Transverse colon (tissue), 4 donors: ENCODE results near the gene FBXO34. TPM values are rescaled to one million over a fixed set of nuclear protein-coding genes. Genes with fewer than 3 reads are reported as not detected.

Experiments used
- DNase-seq: peaks from one replicate; pipeline ENCODE4 v3.0.0-alpha.2; 2019
- H3K27ac ChIP-seq, 4 donors: fragments of 200-600 bp; sonication (generic); 2 replicates each; pipeline ENCODE4 v1.5.1; 2016 to 2018; ENCODE audit warnings: inconsistent platforms in 4 of 4
- H3K27me3 ChIP-seq: fragments of 200-600 bp; sonication (generic); 2 replicates; pipeline ENCODE4 v1.5.1; 2017; ENCODE audit warnings: inconsistent platforms
- H3K36me3 ChIP-seq, 4 donors: fragments of 200-600 bp; sonication (generic); 2 replicates each; pipeline ENCODE4 v1.5.1; 2017 to 2019; ENCODE audit warnings: inconsistent platforms in 4 of 4
- H3K4me1 ChIP-seq, 4 donors: fragments of 200-600 bp; sonication (generic); 2 replicates each; pipeline ENCODE4 v1.5.1; 2017 to 2020; ENCODE audit warnings: inconsistent platforms in 4 of 4
- H3K4me3 ChIP-seq, 4 donors: fragments of 200-600 bp; sonication (generic); 1 replicate in 1 of 4; 2 replicates in 3 of 4; pipeline versions ENCODE4 v1.5.1 to v1.6.1; 2017 to 2019; ENCODE audit warnings: inconsistent platforms in 4 of 4
- H3K9me3 ChIP-seq, 2 donors: fragments of 200-600 bp; sonication (generic); 2 replicates each; pipeline ENCODE4 v1.5.1; 2017 to 2019; ENCODE audit warnings: inconsistent platforms in 2 of 2
- EP300 ChIP-seq: sonication (generic); formaldehyde crosslinking; IDR thresholded peaks from one replicate; pipeline ENCODE4 v1.6.1; 2017; ENCODE audit warnings: antibody characterized with exemption, low read depth
- POLR2A ChIP-seq: fragments of 450-650 bp; IDR thresholded peaks from one replicate; pipeline ENCODE4 v1.6.1; 2016; ENCODE audit warnings: antibody characterized with exemption, mild to moderate bottlenecking, moderate library complexity
- POLR2AphosphoS5 ChIP-seq, 3 donors: sonication (generic); formaldehyde crosslinking; IDR thresholded peaks; one replicate each; pipeline ENCODE4 v1.6.1; 2016; ENCODE audit warnings: antibody characterized with exemption in 3 of 3
- WGBS, 2 donors: methylation state at CpG; one replicate each; pipeline ENCODE4 v1.1.5; 2018; ENCODE audit warnings: low coverage in 1 of 2; 5-methylcytosine and 5-hydroxymethylcytosine counted together
- in situ Hi-C, 4 donors: fragments of 200-750 bp; cut with MboI; loops; one replicate each; pipeline versions ENCODE4 v1.15.0 to v1.15.1; 2017; ENCODE audit warnings: low sequenced_read_pairs in 3 of 4, low pct_ligation_motif_present in 1 of 4, low pct_unique_long_range_greater_than_20kb in 1 of 4
- intact Hi-C: fragments of 100-400 bp; cut with DNase I; formaldehyde crosslinking; loops from one replicate; pipeline ENCODE4 v1.15.1; 2023; ENCODE audit warnings: low total_unique reads
- total RNA-seq, 4 donors: library from RNA; depleted of rRNA; stranded (reverse); fragments of >200 nt; gene quantifications; one replicate each; pipeline ENCODE4 v1.1.0, GENCODE V29; 2016
- TF ChIP-seq, protein P1 (sequence below), 5 experiments: fragments of 200-600 bp in 3 of 5; fragments of 450-650 bp in 2 of 5; sonication (generic) in 3 of 5; IDR thresholded peaks; 1 replicate in 2 of 5; 2 replicates in 3 of 5; pipeline ENCODE4 v1.5.1; 2016 to 2017; ENCODE audit warnings: antibody characterized with exemption in 5 of 5, inconsistent platforms in 3 of 5, mild to moderate bottlenecking in 2 of 5, moderate library complexity in 1 of 5

Gene FBXO34
- total RNA-seq, 4 donors from 2014 or later: 34.2 to 129 (median 99.4) TPM

DNA sequence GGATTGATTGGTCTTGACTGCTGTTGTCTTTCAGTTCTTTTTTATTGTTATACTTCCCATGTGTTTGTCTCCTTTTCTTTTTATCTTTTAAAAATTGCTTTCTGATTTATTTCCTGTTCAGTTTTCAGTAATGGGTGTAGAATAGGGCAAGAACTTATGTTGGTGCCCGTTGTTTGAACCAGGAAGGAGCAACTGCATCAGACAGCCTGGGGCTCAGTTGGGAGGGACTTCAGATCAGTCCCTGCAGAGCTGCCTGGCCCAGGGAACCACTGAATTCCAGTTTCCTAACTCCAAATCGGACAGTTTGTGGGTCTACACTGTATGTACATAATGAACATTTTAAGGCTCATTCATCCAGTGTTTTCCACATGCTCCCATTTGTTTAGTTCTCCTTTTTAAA is 64.9 kb downstream of the FBXO34 start:
- H3K36me3 ChIP-seq: no peaks in the 10 kb centered on the region
- intact Hi-C loops: no loop called here
- peak; percentile 51 for DNase-seq
- in situ Hi-C loops: no loop called here
- H3K27ac ChIP-seq: peak overlapping the region in 2 of 4 donors; percentile 19 to 34
- H3K4me3 ChIP-seq: no peak overlapping the region
- peaks cover 22 to 89% (median 44%) of the 10 kb centered on the region in 4 donors for H3K4me1 ChIP-seq
- no peaks in the 10 kb centered on the region for H3K9me3 ChIP-seq
- H3K27me3 ChIP-seq: no peaks in the 10 kb centered on the region
- 45 to 47% methylated on average over 2 of the region's 2 CpGs for WGBS, 2 donors
- TF ChIP-seq EP300 (no peak), POLR2A (no peak), POLR2AphosphoS5 (IDR thresholded peaks at IDR 0.05) (no peak)
- TF ChIP-seq, protein P1, sequence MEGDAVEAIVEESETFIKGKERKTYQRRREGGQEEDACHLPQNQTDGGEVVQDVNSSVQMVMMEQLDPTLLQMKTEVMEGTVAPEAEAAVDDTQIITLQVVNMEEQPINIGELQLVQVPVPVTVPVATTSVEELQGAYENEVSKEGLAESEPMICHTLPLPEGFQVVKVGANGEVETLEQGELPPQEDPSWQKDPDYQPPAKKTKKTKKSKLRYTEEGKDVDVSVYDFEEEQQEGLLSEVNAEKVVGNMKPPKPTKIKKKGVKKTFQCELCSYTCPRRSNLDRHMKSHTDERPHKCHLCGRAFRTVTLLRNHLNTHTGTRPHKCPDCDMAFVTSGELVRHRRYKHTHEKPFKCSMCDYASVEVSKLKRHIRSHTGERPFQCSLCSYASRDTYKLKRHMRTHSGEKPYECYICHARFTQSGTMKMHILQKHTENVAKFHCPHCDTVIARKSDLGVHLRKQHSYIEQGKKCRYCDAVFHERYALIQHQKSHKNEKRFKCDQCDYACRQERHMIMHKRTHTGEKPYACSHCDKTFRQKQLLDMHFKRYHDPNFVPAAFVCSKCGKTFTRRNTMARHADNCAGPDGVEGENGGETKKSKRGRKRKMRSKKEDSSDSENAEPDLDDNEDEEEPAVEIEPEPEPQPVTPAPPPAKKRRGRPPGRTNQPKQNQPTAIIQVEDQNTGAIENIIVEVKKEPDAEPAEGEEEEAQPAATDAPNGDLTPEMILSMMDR (IDR thresholded peaks at IDR 0.05): no peak

GRCh38 chr14:55336691-55337090 is 65.5 kb downstream of the FBXO34 start:
- 68 to 84% methylated on average over 3 of the region's 3 CpGs for WGBS, 2 donors
- Histone ChIP-seq H3K4me1 (peaks cover 22 to 93% (median 46%) of the 10 kb centered on the region in 4 donors), H3K36me3 (no peaks in the 10 kb centered on the region), H3K9me3 (no peaks in the 10 kb centered on the region), H3K27ac (peak overlapping the region in 3 of 4 donors; percentile 10 to 28 (median 19)), H3K4me3 (no peak overlapping the region), H3K27me3 (no peaks in the 10 kb centered on the region)
- TF ChIP-seq EP300 (no peak), POLR2AphosphoS5 (IDR thresholded peaks at IDR 0.05) (no peak), POLR2A (no peak)
- TF ChIP-seq, protein P1 (IDR thresholded peaks at IDR 0.05): no peak
- in situ Hi-C loops (no loop called here), intact Hi-C loops (no loop called here)
- DNase-seq: no peak

DNA sequence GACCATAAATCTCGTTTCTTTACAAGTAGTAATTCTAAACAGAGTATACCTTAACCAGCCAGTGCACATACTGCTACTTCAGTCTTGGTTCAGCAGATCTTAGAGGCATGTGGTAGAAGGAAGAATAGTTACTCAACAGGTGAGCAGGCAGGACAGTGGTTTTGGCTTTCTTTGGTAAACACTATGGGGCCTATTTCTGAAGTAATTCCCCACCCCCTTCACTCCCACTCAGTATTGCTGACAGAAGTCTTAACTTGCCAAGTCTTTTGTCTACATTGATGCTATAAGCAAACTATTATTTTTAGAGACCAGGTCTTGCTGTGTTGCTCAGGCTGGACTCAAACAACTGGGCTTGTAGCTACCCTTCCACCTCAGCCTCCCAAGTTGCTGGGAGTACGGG is 68.5 kb downstream of the FBXO34 start:
- H3K27me3 ChIP-seq: no peaks in the 10 kb centered on the region
- in situ Hi-C loops: no loop called here
- no peaks in the 10 kb centered on the region for H3K9me3 ChIP-seq
- 38 to 63% methylated on average over 2 of the region's 2 CpGs for WGBS, 2 donors
- no peaks in the 10 kb centered on the region for H3K36me3 ChIP-seq
- H3K27ac ChIP-seq: no peak overlapping the region
- H3K4me1 ChIP-seq: peaks cover 11 to 94% (median 41%) of the 10 kb centered on the region in 4 donors
- H3K4me3 ChIP-seq: no peak overlapping the region
- DNase-seq: no peak
- TF ChIP-seq, protein P1 (IDR thresholded peaks at IDR 0.05): no peak
- no peak for TF ChIP-seq EP300
- TF ChIP-seq POLR2A: no peak
- TF ChIP-seq POLR2AphosphoS5 (IDR thresholded peaks at IDR 0.05): no peak
- intact Hi-C loops: no loop called here

DNA sequence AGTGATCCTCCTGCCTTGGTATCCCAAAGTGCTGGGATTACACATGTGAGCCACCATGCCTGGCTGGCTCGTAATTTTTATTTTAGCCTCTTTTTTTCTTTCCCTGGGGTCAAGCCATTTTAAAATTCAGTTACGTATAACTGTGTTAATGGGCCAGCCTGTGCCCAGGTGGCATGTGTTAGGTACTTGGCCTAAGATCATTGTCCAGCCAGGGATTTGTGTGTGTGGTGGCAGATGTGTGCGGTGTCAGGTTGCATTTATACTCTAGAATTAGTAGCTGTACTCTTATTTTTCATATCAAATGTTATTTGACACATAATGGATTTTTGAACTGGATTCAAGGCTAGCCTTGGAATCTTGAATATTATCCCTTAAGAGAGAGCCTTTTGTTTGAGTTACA is 69.3 kb downstream of the FBXO34 start:
- WGBS, 2 donors: 94 to 100% methylated on average over 3 of the region's 3 CpGs
- peaks cover 10 to 94% (median 41%) of the 10 kb centered on the region in 4 donors for H3K4me1 ChIP-seq
- intact Hi-C loops (no loop called here), in situ Hi-C loops (no loop called here)
- H3K27me3 ChIP-seq: no peaks in the 10 kb centered on the region
- no peak for DNase-seq
- no peak overlapping the region for H3K27ac ChIP-seq
- TF ChIP-seq, protein P1 (IDR thresholded peaks at IDR 0.05): no peak
- TF ChIP-seq POLR2A: no peak
- TF ChIP-seq EP300: no peak
- TF ChIP-seq POLR2AphosphoS5 (IDR thresholded peaks at IDR 0.05): no peak
- H3K4me3 ChIP-seq: no peak overlapping the region
- no peaks in the 10 kb centered on the region for H3K36me3 ChIP-seq
- H3K9me3 ChIP-seq: no peaks in the 10 kb centered on the region
